GM13976 (cell line): ENCODE data around the gene TMEM179.

ENCODE experiments used
- DNase-seq: peaks from one replicate; pipeline ENCODE4 v3.0.0; 2012; ENCODE audit warnings: low spot score
- CTCF ChIP-seq: IDR thresholded peaks from 2 replicates; pipeline ENCODE4 v1.5.1; 2012; ENCODE audit warnings: borderline replicate concordance, mild to moderate bottlenecking; ENCODE audit not compliant: insufficient read depth; ENCODE audit errors: extremely low read depth, missing control alignments, control extremely low read depth
- in situ Hi-C: fragments of 300-500 bp; cut with MboI; formaldehyde crosslinking; loops from one replicate; pipeline ENCODE4 v1.12.0; 2022; ENCODE audit warnings: low sequenced_read_pairs, mixed read lengths, inconsistent platforms; ENCODE audit not compliant: unreplicated experiment

TMEM179 gene

DNA sequence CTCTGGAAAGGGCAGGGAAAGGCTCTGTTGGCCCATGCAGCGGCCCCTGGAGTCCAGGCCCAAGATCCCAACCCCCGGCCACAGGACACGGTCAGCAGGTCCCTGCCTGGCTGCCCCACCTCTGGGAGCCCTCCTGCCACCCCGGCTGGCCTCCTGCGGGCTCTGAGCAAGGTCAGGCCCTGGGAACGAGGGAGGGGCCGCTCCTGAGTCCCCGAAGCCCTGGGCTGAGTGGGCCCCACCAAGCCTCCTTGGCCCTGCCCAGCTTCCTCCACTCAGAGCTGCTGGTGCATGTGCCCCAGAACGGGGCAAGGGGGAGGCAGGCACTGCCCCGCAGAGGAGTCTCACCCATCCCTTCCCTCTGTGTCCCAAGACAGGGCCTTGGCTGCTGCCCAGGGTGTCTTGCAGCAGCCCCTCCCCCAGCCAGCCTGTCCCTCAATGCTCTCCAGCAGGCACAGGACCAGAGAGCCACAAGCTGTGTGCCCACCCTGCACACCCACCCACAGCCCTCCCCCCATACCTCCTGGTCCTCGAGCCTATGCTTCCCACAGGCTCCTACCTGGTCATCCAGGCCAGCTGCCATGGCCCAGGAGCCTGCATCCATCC, 32.4 kb downstream of the TMEM179 start:
- DNase-seq: no peak
- in situ Hi-C loops: no loop called here
- TF ChIP-seq CTCF: no peak

GRCh38 chr14:104571246-104571645, 33.3 kb downstream of the TMEM179 start:
- DNase-seq: no peak
- TF ChIP-seq CTCF: no peak
- in situ Hi-C loops: no loop called here

DNA sequence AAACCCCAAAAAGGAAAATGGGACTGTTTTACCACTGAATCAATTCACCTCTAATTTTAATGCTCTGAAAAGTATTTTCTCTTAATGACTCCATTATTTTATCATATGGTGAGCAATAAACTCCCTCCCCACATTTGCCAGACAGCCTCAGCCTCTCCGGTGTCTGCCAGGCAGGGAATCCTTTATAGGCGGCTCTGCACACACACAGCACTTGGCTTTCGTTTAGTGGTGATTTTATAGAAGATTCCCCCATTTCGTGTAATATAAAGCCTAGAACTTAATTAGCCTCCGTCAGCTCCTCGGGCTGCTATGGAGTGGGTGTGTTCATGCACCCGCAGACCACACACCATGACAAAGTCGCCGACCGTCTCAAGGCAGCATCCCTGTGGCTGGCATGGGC, 35.1 kb downstream of the TMEM179 start:
- in situ Hi-C loops: no loop called here
- no peak for TF ChIP-seq CTCF
- no peak for DNase-seq

DNA sequence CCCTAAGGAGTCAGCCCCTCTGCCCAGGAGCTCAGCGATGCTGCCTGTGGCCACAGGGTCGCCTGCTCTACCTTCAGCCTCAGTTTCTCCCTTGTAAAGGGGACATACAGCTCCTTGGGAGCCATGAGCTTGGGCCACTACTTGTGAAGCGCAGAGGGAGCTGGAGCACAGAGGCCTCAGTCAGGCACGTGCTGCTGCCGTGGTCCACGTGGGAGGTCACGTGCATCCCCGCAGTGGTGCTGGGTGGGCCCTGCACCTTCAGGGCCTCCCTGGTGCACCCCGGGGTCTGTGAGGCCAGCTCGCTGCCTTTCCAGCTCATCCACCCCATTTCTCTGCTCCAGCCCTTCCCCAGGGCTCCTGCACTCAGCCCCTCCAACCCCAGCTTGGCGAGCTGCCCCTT, 36.0 kb downstream of the TMEM179 start:
- no peak for TF ChIP-seq CTCF
- in situ Hi-C loops: no loop called here
- no peak for DNase-seq

- DNase-seq: no peak
- no peak for TF ChIP-seq CTCF
- in situ Hi-C loops: no loop called here
These were observed 36.7 kb downstream of the TMEM179 start for GRCh38 chr14:104567957-104568225.

- DNase-seq: no peak
- in situ Hi-C loops: no loop called here
- TF ChIP-seq CTCF: no peak
These were observed 37.2 kb downstream of the TMEM179 start for GRCh38 chr14:104567141-104567956.
